Dendritic cell treated with granulocyte-macrophage colony-stimulating factor and Interleukin-4, amounts not matched to agents 40 ng/mL and 50 ng/mL, for 4 days (primary cell): ENCODE measurements around the gene TFAM.

Source experiments
- H3K27ac Mint-ChIP-seq: one replicate; pipeline ENCODE4 v1.8.0; 2022; ENCODE audit warnings: mild to moderate bottlenecking, mixed read lengths
- H3K27me3 Mint-ChIP-seq: one replicate; pipeline ENCODE4 v1.8.0; 2022; ENCODE audit warnings: mild to moderate bottlenecking, mixed read lengths
- H3K36me3 Mint-ChIP-seq: one replicate; pipeline ENCODE4 v1.8.0; 2022; ENCODE audit warnings: low read depth, mixed read lengths
- H3K4me1 Mint-ChIP-seq: one replicate; pipeline ENCODE4 v1.8.0; 2022; ENCODE audit warnings: low read depth, mixed read lengths
- H3K4me3 Mint-ChIP-seq: one replicate; pipeline ENCODE4 v1.8.0; 2022; ENCODE audit warnings: mild to moderate bottlenecking, moderate library complexity, mixed read lengths
- H3K9me3 Mint-ChIP-seq: one replicate; pipeline ENCODE4 v1.8.0; 2022; ENCODE audit warnings: mixed read lengths
- intact Hi-C: fragments of 100-400 bp; cut with micrococcal nuclease; formaldehyde crosslinking; loops from one replicate; pipeline ENCODE4 v1.15.0; 2022

TFAM gene

GRCh38 chr10:58359541-58359940 is 25.7 kb upstream of the TFAM start:
- no peaks in the 10 kb centered on the region for H3K27me3 Mint-ChIP-seq
- no peak overlapping the region for H3K4me3 Mint-ChIP-seq
- intact Hi-C loops: no loop called here
- peaks cover 30% of the 10 kb centered on the region for H3K36me3 Mint-ChIP-seq
- H3K27ac Mint-ChIP-seq: no peak overlapping the region
- no peaks in the 10 kb centered on the region for H3K9me3 Mint-ChIP-seq
- peaks cover 42% of the 10 kb centered on the region for H3K4me1 Mint-ChIP-seq

GRCh38 chr10:58360412-58361004 is 24.7 kb upstream of the TFAM start:
- Mint-ChIP-seq H3K4me1 (peaks cover 35% of the 10 kb centered on the region), H3K4me3 (no peak overlapping the region)

GRCh38 chr10:58361353-58361752 is 23.9 kb upstream of the TFAM start:
- Mint-ChIP-seq H3K9me3 (no peaks in the 10 kb centered on the region), H3K4me3 (no peak overlapping the region), H3K36me3 (peaks cover 38% of the 10 kb centered on the region), H3K4me1 (peaks cover 30% of the 10 kb centered on the region), H3K27me3 (no peaks in the 10 kb centered on the region), H3K27ac (no peak overlapping the region)
- intact Hi-C loops: no loop called here

More at GRCh38 chr10:58360412-58361004, 24.7 kb upstream of the TFAM start:
- H3K27me3 Mint-ChIP-seq: no peaks in the 10 kb centered on the region
- peaks cover 38% of the 10 kb centered on the region for H3K36me3 Mint-ChIP-seq
- no peaks in the 10 kb centered on the region for H3K9me3 Mint-ChIP-seq
- intact Hi-C loops: no loop called here
- no peak overlapping the region for H3K27ac Mint-ChIP-seq

- Mint-ChIP-seq H3K4me3 (no peak overlapping the region), H3K27me3 (no peaks in the 10 kb centered on the region), H3K4me1 (peaks cover 24% of the 10 kb centered on the region), H3K27ac (no peak overlapping the region), H3K9me3 (no peaks in the 10 kb centered on the region), H3K36me3 (peaks cover 38% of the 10 kb centered on the region)
- intact Hi-C loops: no loop called here
These were observed 23.0 kb upstream of the TFAM start for GRCh38 chr10:58362027-58362789.

GRCh38 chr10:58367069-58367468 is 18.1 kb upstream of the TFAM start:
- H3K4me1 Mint-ChIP-seq: no peaks in the 10 kb centered on the region
- H3K4me3 Mint-ChIP-seq: no peak overlapping the region
- no peaks in the 10 kb centered on the region for H3K27me3 Mint-ChIP-seq
- peaks cover 23% of the 10 kb centered on the region for H3K36me3 Mint-ChIP-seq
- no peaks in the 10 kb centered on the region for H3K9me3 Mint-ChIP-seq
- intact Hi-C loops: loop anchor here (2.0 kb wide), 1 partner anchor 14 kb away; no protein-coding TSS in a partner anchor
- H3K27ac Mint-ChIP-seq: no peak overlapping the region

GRCh38 chr10:58371473-58371872 is 13.7 kb upstream of the TFAM start:
- H3K4me3 Mint-ChIP-seq: no peak overlapping the region
- no peaks in the 10 kb centered on the region for H3K4me1 Mint-ChIP-seq
- no peak overlapping the region for H3K27ac Mint-ChIP-seq
- no peaks in the 10 kb centered on the region for H3K9me3 Mint-ChIP-seq
- intact Hi-C loops: no loop called here
- H3K36me3 Mint-ChIP-seq: peaks cover 6% of the 10 kb centered on the region
- no peaks in the 10 kb centered on the region for H3K27me3 Mint-ChIP-seq

- H3K27ac Mint-ChIP-seq: no peak overlapping the region
- no peaks in the 10 kb centered on the region for H3K9me3 Mint-ChIP-seq
- H3K4me3 Mint-ChIP-seq: no peak overlapping the region
- H3K4me1 Mint-ChIP-seq: no peaks in the 10 kb centered on the region
- intact Hi-C loops: no loop called here
- H3K36me3 Mint-ChIP-seq: peaks cover 6% of the 10 kb centered on the region
- H3K27me3 Mint-ChIP-seq: no peaks in the 10 kb centered on the region
These were observed 12.4 kb upstream of the TFAM start for GRCh38 chr10:58372607-58373441.

GRCh38 chr10:58373442-58373827 is 11.8 kb upstream of the TFAM start:
- H3K4me3 Mint-ChIP-seq: no peak overlapping the region
- H3K9me3 Mint-ChIP-seq: no peaks in the 10 kb centered on the region
- H3K27me3 Mint-ChIP-seq: no peaks in the 10 kb centered on the region
- H3K36me3 Mint-ChIP-seq: peaks cover 8% of the 10 kb centered on the region
- intact Hi-C loops: no loop called here
- no peaks in the 10 kb centered on the region for H3K4me1 Mint-ChIP-seq
- H3K27ac Mint-ChIP-seq: no peak overlapping the region

- Mint-ChIP-seq H3K27ac (no peak overlapping the region), H3K9me3 (no peaks in the 10 kb centered on the region), H3K27me3 (no peaks in the 10 kb centered on the region), H3K4me1 (peaks cover 33% of the 10 kb centered on the region), H3K4me3 (no peak overlapping the region), H3K36me3 (peaks cover 31% of the 10 kb centered on the region)
- intact Hi-C loops: no loop called here
These were observed 2.7 kb upstream of the TFAM start for GRCh38 chr10:58382489-58382995.

- intact Hi-C loops: loop anchor here (1.0 to 2.0 kb wide), 2 partner anchors 49 to 115 kb away; partner anchors contain the start of genes CISD1 and UBE2D1
- Mint-ChIP-seq H3K4me1 (peaks cover 36% of the 10 kb centered on the region), H3K36me3 (peaks cover 37% of the 10 kb centered on the region), H3K9me3 (no peaks in the 10 kb centered on the region), H3K27ac (peak overlapping the region; percentile 95), H3K27me3 (no peaks in the 10 kb centered on the region), H3K4me3 (peak overlapping the region; percentile 98)
These were observed 1.1 kb upstream of the TFAM start for GRCh38 chr10:58384095-58384494.

GRCh38 chr10:58384544-58384998 is 639 bp upstream of the TFAM start:
- Mint-ChIP-seq H3K9me3 (no peaks in the 10 kb centered on the region), H3K27ac (peak overlapping the region; percentile 95), H3K27me3 (no peaks in the 10 kb centered on the region), H3K36me3 (peaks cover 38% of the 10 kb centered on the region), H3K4me3 (peak overlapping the region; percentile 98), H3K4me1 (peaks cover 39% of the 10 kb centered on the region)
- intact Hi-C loops: loop anchor here (1.0 to 2.0 kb wide), 2 partner anchors 50 to 115 kb away; partner anchors contain the start of genes CISD1 and UBE2D1

- Mint-ChIP-seq H3K36me3 (peaks cover 47% of the 10 kb centered on the region), H3K9me3 (no peaks in the 10 kb centered on the region), H3K4me1 (peaks cover 41% of the 10 kb centered on the region), H3K4me3 (peak overlapping the region; percentile 98), H3K27ac (peak overlapping the region; percentile 95), H3K27me3 (no peaks in the 10 kb centered on the region)
- intact Hi-C loops: loop anchor here (2.0 kb wide), 1 partner anchor 51 kb away; the partner anchor contains the start of gene UBE2D1
These were observed 538 bp downstream of the TFAM start for GRCh38 chr10:58385784-58386112.

GRCh38 chr10:58389024-58389423 is 3.8 kb downstream of the TFAM start:
- intact Hi-C loops: loop anchor here (2.0 kb wide), 1 partner anchor 90 kb away; no protein-coding TSS in a partner anchor
- H3K36me3 Mint-ChIP-seq: peaks cover 76% of the 10 kb centered on the region
- H3K9me3 Mint-ChIP-seq: no peaks in the 10 kb centered on the region
- no peak overlapping the region for H3K4me3 Mint-ChIP-seq
- H3K27ac Mint-ChIP-seq: no peak overlapping the region
- peaks cover 29% of the 10 kb centered on the region for H3K4me1 Mint-ChIP-seq
- H3K27me3 Mint-ChIP-seq: no peaks in the 10 kb centered on the region
